WI38 (cell line): ENCODE measurements around the gene IGFBP1.

Experiments
- H3K4me3 ChIP-seq: 2 replicates; pipeline ENCODE4 v1.5.1; 2011; ENCODE audit warnings: low read depth, mild to moderate bottlenecking, control low read depth, low read length
- CTCF ChIP-seq: IDR thresholded peaks from 2 replicates; pipeline ENCODE4 v1.5.1; 2012; ENCODE audit warnings: low read depth, mild to moderate bottlenecking, control low read depth, low read length

The IGFBP1 gene

GRCh38 chr7:45915606-45916005 is 27.3 kb downstream of the IGFBP1 start:
- no peak overlapping the region for H3K4me3 ChIP-seq
- no peak for TF ChIP-seq CTCF

DNA sequence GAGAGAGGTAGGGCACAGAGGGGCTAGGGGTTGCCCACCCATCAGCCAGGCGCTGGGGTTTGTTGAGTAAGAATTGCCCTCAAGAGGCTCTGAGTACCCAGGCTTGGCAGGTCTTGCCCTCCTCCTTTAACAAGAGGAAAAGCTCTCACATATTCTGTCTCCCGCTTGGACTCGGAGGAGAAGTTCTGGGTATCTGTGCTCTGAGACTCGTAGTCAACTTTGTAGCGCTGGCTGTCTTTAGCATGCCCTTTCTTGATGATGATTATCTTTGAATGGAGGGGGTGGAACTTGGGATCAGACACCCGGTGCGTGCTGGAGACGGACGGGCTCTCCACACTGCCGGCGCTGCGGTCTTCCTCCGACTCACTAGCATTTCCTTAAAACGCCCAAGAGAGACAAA is 28.8 kb downstream of the IGFBP1 start:
- TF ChIP-seq CTCF = no peak
- no peak overlapping the region for H3K4me3 ChIP-seq

DNA sequence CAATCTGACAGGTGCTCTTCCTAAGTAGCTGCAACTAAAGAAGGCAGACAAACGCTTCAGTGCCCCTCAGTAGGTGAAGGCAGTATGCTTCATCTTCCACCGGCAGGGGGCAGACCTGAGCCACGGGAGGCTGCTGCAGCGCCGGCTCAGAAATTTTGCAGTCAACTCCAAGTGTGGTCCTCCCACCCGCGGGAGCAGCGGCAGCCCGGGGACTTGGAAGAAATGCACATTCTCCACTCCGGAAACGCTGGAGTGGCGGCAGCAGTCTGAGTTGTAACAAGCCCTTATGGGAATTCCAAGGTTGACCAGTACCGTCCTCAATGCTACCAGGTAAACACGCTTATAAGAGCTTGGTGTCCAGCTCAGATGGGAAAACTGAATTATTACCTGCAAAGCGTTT is 29.4 kb downstream of the IGFBP1 start:
- peak; percentile 91 for TF ChIP-seq CTCF
- peak overlapping the region; percentile 73 for H3K4me3 ChIP-seq

DNA sequence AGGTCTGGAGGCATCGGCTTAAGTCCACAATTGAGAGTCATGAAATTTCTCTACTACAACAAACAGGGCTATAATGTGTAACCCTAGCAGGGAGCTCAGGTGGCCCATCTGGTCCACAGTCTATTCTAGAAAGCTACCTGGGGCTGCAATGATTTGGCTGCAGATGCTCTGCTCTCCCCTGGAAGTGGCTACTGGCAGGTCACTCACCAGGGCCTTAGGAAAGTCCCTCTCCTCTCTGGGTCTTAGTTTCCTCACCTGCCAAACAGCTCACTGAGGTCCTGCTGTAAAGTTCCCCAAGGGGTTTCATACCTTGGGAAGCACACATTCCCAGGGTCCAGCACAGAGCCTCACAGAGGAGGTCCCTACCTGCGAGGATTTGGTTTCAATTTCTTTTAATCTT is 30.3 kb downstream of the IGFBP1 start:
- H3K4me3 ChIP-seq = peak overlapping the region; percentile 73
- TF ChIP-seq CTCF = no peak

GRCh38 chr7:45919231-45919784 is 31.0 kb downstream of the IGFBP1 start:
- H3K4me3 ChIP-seq = peak overlapping the region; percentile 73
- no peak for TF ChIP-seq CTCF

DNA sequence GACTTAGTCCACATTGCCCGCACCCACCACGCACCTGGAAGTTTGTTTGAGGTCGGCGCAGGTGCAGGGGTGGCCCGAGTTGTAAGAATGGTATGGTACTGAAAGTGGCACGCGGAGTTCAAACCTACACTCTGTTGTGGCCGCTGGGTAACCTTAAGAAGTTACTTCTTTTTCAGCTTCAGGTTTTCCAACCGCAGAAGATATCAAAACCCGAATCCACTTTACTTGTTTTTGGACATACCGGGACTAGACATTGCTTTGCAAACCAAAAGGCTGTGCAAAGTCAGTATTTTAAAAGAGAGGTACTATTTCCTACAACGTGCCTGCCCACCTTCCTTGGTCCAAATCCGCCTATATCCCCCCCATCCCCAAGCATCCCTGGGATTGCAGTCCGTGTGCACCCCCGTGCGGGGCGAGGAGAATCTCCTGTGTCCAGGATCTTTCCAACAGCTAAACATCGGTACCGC is 31.7 kb downstream of the IGFBP1 start:
- TF ChIP-seq CTCF = no peak
- H3K4me3 ChIP-seq = peak overlapping the region; percentile 73

- no peak for TF ChIP-seq CTCF
- H3K4me3 ChIP-seq = peak within 1 kb of the TSS; percentile 73
Observed at GRCh38 chr7:45920502-45921380, 32.5 kb downstream of the IGFBP1 start, which contains the start of gene IGFBP3. IGFBP3 (minus strand) TSS chr7:45921272; CDS start chr7:45921140, 132 bp downstream.
